Astrocyte (in vitro differentiated cells and primary cell): ENCODE measurements around the gene AKAP9. TPM values are rescaled to one million over a fixed set of nuclear protein-coding genes. Genes with fewer than 3 reads are reported as not detected.
"Not testable (repeated sequence)": the region's sequence is repeated elsewhere in the genome, so short reads cannot be mapped to it uniquely, and the experiment has no call there.

ENCODE experiments used
- DNase-seq: peaks from one replicate; pipeline ENCODE4 v3.0.0-alpha.2; 2010; ENCODE audit warnings: low read depth
- FAIRE-seq: peaks from 2 replicates; lab custom pipeline; 2011; peaks lifted over from hg19 to GRCh38; lab: Jason Lieb, UNC
- H2AFZ ChIP-seq: 2 replicates; pipeline ENCODE4 v1.6.0; 2012; ENCODE audit warnings: low read depth, low read length, inconsistent platforms
- H3K27ac ChIP-seq: 2 replicates; pipeline ENCODE4 v1.5.1; 2011; ENCODE audit warnings: low read depth, low read length, inconsistent platforms
- H3K27me3 ChIP-seq: 2 replicates; pipeline ENCODE4 v1.6.0; 2011; ENCODE audit warnings: low read length, inconsistent platforms; ENCODE audit not compliant: insufficient read depth
- H3K36me3 ChIP-seq: 2 replicates; pipeline ENCODE4 v1.5.1; 2011; ENCODE audit warnings: low read length, inconsistent platforms; ENCODE audit not compliant: insufficient read depth
- H3K4me1 ChIP-seq: 2 replicates; pipeline ENCODE4 v1.5.1; 2011; ENCODE audit warnings: low read length, inconsistent platforms; ENCODE audit not compliant: insufficient read depth
- H3K4me2 ChIP-seq: 2 replicates; pipeline ENCODE4 v1.6.0; 2012; ENCODE audit warnings: low read length, inconsistent platforms
- H3K4me3 ChIP-seq: 2 replicates; pipeline ENCODE4 v1.5.1; 2011; ENCODE audit warnings: low read depth, mild to moderate bottlenecking, low read length, inconsistent platforms; ENCODE audit not compliant: insufficient read depth
- H3K79me2 ChIP-seq: 2 replicates; pipeline ENCODE4 v1.6.0; 2012; ENCODE audit warnings: mild to moderate bottlenecking, low read length, inconsistent platforms; ENCODE audit not compliant: insufficient read depth
- H3K9ac ChIP-seq: 2 replicates; pipeline ENCODE4 v1.6.0; 2012; ENCODE audit warnings: mild to moderate bottlenecking, low read length, inconsistent platforms
- H3K9me3 ChIP-seq: 2 replicates; pipeline ENCODE4 v1.5.1; 2012; ENCODE audit warnings: low read depth, mild to moderate bottlenecking, low read length, inconsistent platforms; ENCODE audit not compliant: insufficient read depth
- H4K20me1 ChIP-seq: 2 replicates; pipeline ENCODE4 v1.6.0; 2012; ENCODE audit warnings: low read length, inconsistent platforms; ENCODE audit not compliant: insufficient read depth
- H3K27ac Mint-ChIP-seq: one replicate; pipeline ENCODE4 v1.8.0; 2021; ENCODE audit warnings: mild to moderate bottlenecking, mixed read lengths; ENCODE audit not compliant: unreplicated experiment
- H3K27me3 Mint-ChIP-seq: one replicate; pipeline ENCODE4 v1.8.0; 2021; ENCODE audit warnings: low read depth, mixed read lengths; ENCODE audit not compliant: unreplicated experiment
- H3K36me3 Mint-ChIP-seq: one replicate; pipeline ENCODE4 v1.8.0; 2021; ENCODE audit warnings: low read depth, mixed read lengths; ENCODE audit not compliant: unreplicated experiment
- H3K4me1 Mint-ChIP-seq: one replicate; pipeline ENCODE4 v1.8.0; 2021; ENCODE audit warnings: low read depth, mixed read lengths; ENCODE audit not compliant: unreplicated experiment
- H3K4me3 Mint-ChIP-seq: one replicate; pipeline ENCODE4 v1.8.0; 2021; ENCODE audit warnings: mild to moderate bottlenecking, moderate library complexity, mixed read lengths; ENCODE audit not compliant: unreplicated experiment
- H3K9me3 Mint-ChIP-seq: one replicate; pipeline ENCODE4 v1.8.0; 2021; ENCODE audit warnings: mild to moderate bottlenecking, mixed read lengths; ENCODE audit not compliant: unreplicated experiment
- CTCF ChIP-seq: IDR thresholded peaks from 2 replicates; pipeline ENCODE4 v1.5.1; 2011; ENCODE audit warnings: low read depth, mild to moderate bottlenecking, inconsistent platforms, low read length, moderate library complexity; ENCODE audit not compliant: insufficient read depth
- EZH2 ChIP-seq: IDR thresholded peaks from 2 replicates; pipeline ENCODE4 v1.6.1; 2012; ENCODE audit warnings: mild to moderate bottlenecking, low read length, inconsistent platforms; ENCODE audit not compliant: insufficient read depth
- total RNA-seq: library from RNA; stranded (reverse); gene quantifications from 2 replicates; pipeline ENCODE4 v1.2.1, GENCODE V29; 2021

AKAP9 gene
- total RNA-seq, 1 donor from 2014 or later: 55.6 TPM

GRCh38 chr7:91961816-91962215 lies 21.2 kb downstream of the AKAP9 start:
- Histone ChIP-seq H3K4me2 (no peak overlapping the region), H3K4me1 (no peaks in the 10 kb centered on the region), H3K79me2 (peaks cover 87% of the 10 kb centered on the region), H3K36me3 (no peaks in the 10 kb centered on the region), H4K20me1 (peaks cover 48% of the 10 kb centered on the region), H3K9ac (no peak overlapping the region), H3K27ac (no peak overlapping the region), H2AFZ (no peak overlapping the region), H3K27me3 (no peaks in the 10 kb centered on the region), H3K4me3 (no peak overlapping the region), H3K9me3 (no peaks in the 10 kb centered on the region)
- TF ChIP-seq CTCF: no peak
- no peak for TF ChIP-seq EZH2
- Mint-ChIP-seq H3K27ac (no peak overlapping the region), H3K4me3 (no peak overlapping the region), H3K4me1 (no peaks in the 10 kb centered on the region), H3K36me3 (no peaks in the 10 kb centered on the region), H3K9me3 (no peaks in the 10 kb centered on the region), H3K27me3 (no peaks in the 10 kb centered on the region)
- FAIRE-seq (no peak), DNase-seq (no peak)

- H3K9me3 Mint-ChIP-seq: no peaks in the 10 kb centered on the region
- no peak for TF ChIP-seq EZH2
- TF ChIP-seq CTCF: no peak
- no peak overlapping the region for H3K4me3 ChIP-seq
- H3K27ac Mint-ChIP-seq: no peak overlapping the region
- H2AFZ ChIP-seq: no peak overlapping the region
- H3K36me3 ChIP-seq: no peaks in the 10 kb centered on the region
- peaks cover 1% of the 10 kb centered on the region for H3K36me3 Mint-ChIP-seq
- H3K79me2 ChIP-seq: peaks cover 88% of the 10 kb centered on the region
- H3K27ac ChIP-seq: no peak overlapping the region
- H3K9me3 ChIP-seq: no peaks in the 10 kb centered on the region
- H3K27me3 ChIP-seq: no peaks in the 10 kb centered on the region
- no peak overlapping the region for H3K9ac ChIP-seq
- H4K20me1 ChIP-seq: peaks cover 54% of the 10 kb centered on the region
- DNase-seq: no peak
- H3K27me3 Mint-ChIP-seq: no peaks in the 10 kb centered on the region
- H3K4me1 Mint-ChIP-seq: peaks cover 1% of the 10 kb centered on the region
- FAIRE-seq: no peak
- no peak overlapping the region for H3K4me2 ChIP-seq
- no peaks in the 10 kb centered on the region for H3K4me1 ChIP-seq
- no peak overlapping the region for H3K4me3 Mint-ChIP-seq
These were observed 21.8 kb downstream of the AKAP9 start for GRCh38 chr7:91962419-91962818.

DNA sequence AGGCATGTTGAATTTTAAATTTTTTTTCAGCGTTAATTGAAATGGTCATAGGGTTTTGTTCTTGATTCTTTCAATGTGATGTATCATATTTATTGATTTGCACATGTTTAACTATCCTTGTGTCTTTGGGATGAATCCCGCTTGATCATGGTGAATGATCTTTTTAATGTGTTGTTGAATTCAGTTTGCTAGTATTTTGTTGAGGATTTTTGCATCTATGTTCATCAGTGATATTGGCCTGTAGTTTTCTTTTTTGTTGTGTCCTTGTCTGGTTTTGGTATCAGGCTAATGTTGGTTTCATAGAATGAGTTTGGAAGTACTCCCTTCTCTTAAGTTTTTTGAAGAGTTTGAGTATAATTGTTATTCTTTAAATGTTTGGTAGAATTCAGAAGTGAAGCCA lies 26.9 kb downstream of the AKAP9 start:
- not testable (repeated sequence) for H3K36me3 ChIP-seq, H3K27me3 Mint-ChIP-seq, H3K4me1 ChIP-seq, H3K9ac ChIP-seq, H3K4me3 ChIP-seq, H3K4me2 ChIP-seq, H3K27me3 ChIP-seq, H3K27ac ChIP-seq, H3K4me1 Mint-ChIP-seq, H3K27ac Mint-ChIP-seq, H3K36me3 Mint-ChIP-seq, H3K4me3 Mint-ChIP-seq, H3K9me3 ChIP-seq, H2AFZ ChIP-seq, DNase-seq, H3K9me3 Mint-ChIP-seq
- Histone ChIP-seq H4K20me1 (peaks cover 71% of the 10 kb centered on the region), H3K79me2 (peaks cover 90% of the 10 kb centered on the region)
- FAIRE-seq: peak; percentile 23
